Astrocyte (in vitro differentiated cells and primary cell): ENCODE data around the gene TBL2. TPM values are rescaled to one million over a fixed set of nuclear protein-coding genes. Genes with fewer than 3 reads are reported as not detected.
A peak's percentile ranks its signal among the peaks of the same experiment; 100 is the strongest.
"Not testable (repeated sequence)": the region's sequence is repeated elsewhere in the genome, so short reads cannot be mapped to it uniquely, and the experiment has no call there.

Source experiments
- DNase-seq: peaks from one replicate; pipeline ENCODE4 v3.0.0-alpha.2; 2010; ENCODE audit warnings: low read depth
- FAIRE-seq: peaks from 2 replicates; lab custom pipeline; 2011; peaks lifted over from hg19 to GRCh38; lab: Jason Lieb, UNC
- H2AFZ ChIP-seq: 2 replicates; pipeline ENCODE4 v1.6.0; 2012; ENCODE audit warnings: low read depth, low read length, inconsistent platforms
- H3K27ac ChIP-seq: 2 replicates; pipeline ENCODE4 v1.5.1; 2011; ENCODE audit warnings: low read depth, low read length, inconsistent platforms
- H3K27me3 ChIP-seq: 2 replicates; pipeline ENCODE4 v1.6.0; 2011; ENCODE audit warnings: low read length, inconsistent platforms; ENCODE audit not compliant: insufficient read depth
- H3K36me3 ChIP-seq: 2 replicates; pipeline ENCODE4 v1.5.1; 2011; ENCODE audit warnings: low read length, inconsistent platforms; ENCODE audit not compliant: insufficient read depth
- H3K4me1 ChIP-seq: 2 replicates; pipeline ENCODE4 v1.5.1; 2011; ENCODE audit warnings: low read length, inconsistent platforms; ENCODE audit not compliant: insufficient read depth
- H3K4me2 ChIP-seq: 2 replicates; pipeline ENCODE4 v1.6.0; 2012; ENCODE audit warnings: low read length, inconsistent platforms
- H3K4me3 ChIP-seq: 2 replicates; pipeline ENCODE4 v1.5.1; 2011; ENCODE audit warnings: low read depth, mild to moderate bottlenecking, low read length, inconsistent platforms; ENCODE audit not compliant: insufficient read depth
- H3K79me2 ChIP-seq: 2 replicates; pipeline ENCODE4 v1.6.0; 2012; ENCODE audit warnings: mild to moderate bottlenecking, low read length, inconsistent platforms; ENCODE audit not compliant: insufficient read depth
- H3K9ac ChIP-seq: 2 replicates; pipeline ENCODE4 v1.6.0; 2012; ENCODE audit warnings: mild to moderate bottlenecking, low read length, inconsistent platforms
- H3K9me3 ChIP-seq: 2 replicates; pipeline ENCODE4 v1.5.1; 2012; ENCODE audit warnings: low read depth, mild to moderate bottlenecking, low read length, inconsistent platforms; ENCODE audit not compliant: insufficient read depth
- H4K20me1 ChIP-seq: 2 replicates; pipeline ENCODE4 v1.6.0; 2012; ENCODE audit warnings: low read length, inconsistent platforms; ENCODE audit not compliant: insufficient read depth
- H3K27ac Mint-ChIP-seq: one replicate; pipeline ENCODE4 v1.8.0; 2021; ENCODE audit warnings: mild to moderate bottlenecking, mixed read lengths; ENCODE audit not compliant: unreplicated experiment
- H3K27me3 Mint-ChIP-seq: one replicate; pipeline ENCODE4 v1.8.0; 2021; ENCODE audit warnings: low read depth, mixed read lengths; ENCODE audit not compliant: unreplicated experiment
- H3K36me3 Mint-ChIP-seq: one replicate; pipeline ENCODE4 v1.8.0; 2021; ENCODE audit warnings: low read depth, mixed read lengths; ENCODE audit not compliant: unreplicated experiment
- H3K4me1 Mint-ChIP-seq: one replicate; pipeline ENCODE4 v1.8.0; 2021; ENCODE audit warnings: low read depth, mixed read lengths; ENCODE audit not compliant: unreplicated experiment
- H3K4me3 Mint-ChIP-seq: one replicate; pipeline ENCODE4 v1.8.0; 2021; ENCODE audit warnings: mild to moderate bottlenecking, moderate library complexity, mixed read lengths; ENCODE audit not compliant: unreplicated experiment
- H3K9me3 Mint-ChIP-seq: one replicate; pipeline ENCODE4 v1.8.0; 2021; ENCODE audit warnings: mild to moderate bottlenecking, mixed read lengths; ENCODE audit not compliant: unreplicated experiment
- CTCF ChIP-seq: IDR thresholded peaks from 2 replicates; pipeline ENCODE4 v1.5.1; 2011; ENCODE audit warnings: low read depth, mild to moderate bottlenecking, inconsistent platforms, low read length, moderate library complexity; ENCODE audit not compliant: insufficient read depth
- EZH2 ChIP-seq: IDR thresholded peaks from 2 replicates; pipeline ENCODE4 v1.6.1; 2012; ENCODE audit warnings: mild to moderate bottlenecking, low read length, inconsistent platforms; ENCODE audit not compliant: insufficient read depth
- total RNA-seq: library from RNA; stranded (reverse); gene quantifications from 2 replicates; pipeline ENCODE4 v1.2.1, GENCODE V29; 2021

Gene TBL2
- total RNA-seq, 1 donor from 2014 or later = 54.8 TPM

GRCh38 chr7:73556208-73557107, 21.9 kb downstream of the TBL2 start:
- H3K27ac Mint-ChIP-seq = peak overlapping the region; percentile 79
- FAIRE-seq (no peak), DNase-seq (no peak)
- H3K27me3 Mint-ChIP-seq = peaks cover 3% of the 10 kb centered on the region
- Histone ChIP-seq H3K4me1 (peaks cover 11% of the 10 kb centered on the region), H3K36me3 (peaks cover 8% of the 10 kb centered on the region), H4K20me1 (peaks cover 50% of the 10 kb centered on the region), H2AFZ (no peak overlapping the region), H3K4me2 (peak overlapping the region; percentile 86), H3K27ac (peak overlapping the region; percentile 33), H3K27me3 (no peaks in the 10 kb centered on the region), H3K9me3 (no peaks in the 10 kb centered on the region), H3K79me2 (peaks cover 52% of the 10 kb centered on the region), H3K9ac (peak overlapping the region; percentile 99), H3K4me3 (peak overlapping the region; percentile 77)
- TF ChIP-seq EZH2 (no peak), CTCF (no peak)
- H3K4me1 Mint-ChIP-seq = peaks cover 17% of the 10 kb centered on the region
- no peaks in the 10 kb centered on the region for H3K9me3 Mint-ChIP-seq
- H3K36me3 Mint-ChIP-seq = peaks cover 1% of the 10 kb centered on the region
- H3K4me3 Mint-ChIP-seq = peak overlapping the region; percentile 93

- Histone ChIP-seq H3K4me2 (peak overlapping the region; percentile 86), H2AFZ (no peak overlapping the region), H3K4me1 (peaks cover 10% of the 10 kb centered on the region), H4K20me1 (peaks cover 56% of the 10 kb centered on the region), H3K36me3 (peaks cover 14% of the 10 kb centered on the region), H3K27ac (no peak overlapping the region), H3K27me3 (no peaks in the 10 kb centered on the region), H3K79me2 (peaks cover 59% of the 10 kb centered on the region), H3K4me3 (peak overlapping the region; percentile 77), H3K9ac (no peak overlapping the region), H3K9me3 (no peaks in the 10 kb centered on the region)
- peaks cover 1% of the 10 kb centered on the region for H3K27me3 Mint-ChIP-seq
- peaks cover 1% of the 10 kb centered on the region for H3K36me3 Mint-ChIP-seq
- no peaks in the 10 kb centered on the region for H3K9me3 Mint-ChIP-seq
- no peak overlapping the region for H3K27ac Mint-ChIP-seq
- DNase-seq = no peak
- no peak for TF ChIP-seq EZH2
- TF ChIP-seq CTCF = no peak
- H3K4me3 Mint-ChIP-seq = peak overlapping the region; percentile 93
- H3K4me1 Mint-ChIP-seq = peaks cover 15% of the 10 kb centered on the region
- no peak for FAIRE-seq
Measured at GRCh38 chr7:73555411-73555982, 22.9 kb downstream of the TBL2 start.

GRCh38 chr7:73550093-73550492, 28.3 kb downstream of the TBL2 start:
- DNase-seq, H3K27ac Mint-ChIP-seq, FAIRE-seq, H3K4me1 Mint-ChIP-seq, H3K9me3 ChIP-seq, H3K4me3 ChIP-seq, H3K4me1 ChIP-seq, H3K9me3 Mint-ChIP-seq, H3K27ac ChIP-seq, H3K27me3 Mint-ChIP-seq, H3K27me3 ChIP-seq, H3K4me2 ChIP-seq, H3K9ac ChIP-seq, H2AFZ ChIP-seq, H3K4me3 Mint-ChIP-seq: not testable (repeated sequence)
- peaks cover 13% of the 10 kb centered on the region for H3K36me3 Mint-ChIP-seq
- Histone ChIP-seq H3K36me3 (peaks cover 27% of the 10 kb centered on the region), H3K79me2 (peaks cover 88% of the 10 kb centered on the region), H4K20me1 (peaks cover 81% of the 10 kb centered on the region)
